CD4-positive, alpha-beta T cell treated with Interleukin-15 for 4 hours (primary cell): Measurements from ENCODE around the gene ARHGAP25.

Experiments used
- DNase-seq: peaks from one replicate; pipeline ENCODE4 v3.0.0-alpha.2; 2020; ENCODE audit warnings: low spot score

Gene ARHGAP25

GRCh38 chr2:68832233-68832869, 97.7 kb downstream of the ARHGAP25 start:
- DNase-seq, result peak; percentile 35

GRCh38 chr2:68833162-68833561, 98.6 kb downstream of the ARHGAP25 start:
- no peak for DNase-seq

- no peak for DNase-seq
These were observed 100.2 kb downstream of the ARHGAP25 start for GRCh38 chr2:68834737-68835376.

GRCh38 chr2:68835621-68836020, 101.0 kb downstream of the ARHGAP25 start:
- DNase-seq, result no peak

- peak; percentile 66 for DNase-seq
These were observed 102.7 kb downstream of the ARHGAP25 start for GRCh38 chr2:68837164-68837860.

- DNase-seq, result no peak
These were observed 103.3 kb downstream of the ARHGAP25 start for GRCh38 chr2:68837861-68838341.

- no peak for DNase-seq
These were observed 104.0 kb downstream of the ARHGAP25 start for GRCh38 chr2:68838641-68839040.

- peak; percentile 40 for DNase-seq
These were observed 104.7 kb downstream of the ARHGAP25 start for GRCh38 chr2:68839260-68839833.

GRCh38 chr2:68845043-68845442, 110.4 kb downstream of the ARHGAP25 start:
- no peak for DNase-seq

- no peak for DNase-seq
These were observed 111.5 kb downstream of the ARHGAP25 start for GRCh38 chr2:68846091-68846490.

- no peak for DNase-seq
These were observed 113.1 kb downstream of the ARHGAP25 start for GRCh38 chr2:68847751-68848150.

- no peak for DNase-seq
These were observed 115.0 kb downstream of the ARHGAP25 start for GRCh38 chr2:68849579-68850030.

- no peak for DNase-seq
These were observed 115.9 kb downstream of the ARHGAP25 start for GRCh38 chr2:68850524-68850923.

GRCh38 chr2:68853035-68853434, 118.4 kb downstream of the ARHGAP25 start:
- DNase-seq, result no peak

- no peak for DNase-seq
These were observed 119.3 kb downstream of the ARHGAP25 start for GRCh38 chr2:68853915-68854314.

- no peak for DNase-seq
These were observed 119.9 kb downstream of the ARHGAP25 start for GRCh38 chr2:68854476-68854875.

GRCh38 chr2:68855550-68855949, 120.9 kb downstream of the ARHGAP25 start:
- DNase-seq, result no peak

- no peak for DNase-seq
These were observed 122.7 kb downstream of the ARHGAP25 start for GRCh38 chr2:68857202-68857845.

- no peak for DNase-seq
These were observed 123.3 kb downstream of the ARHGAP25 start for GRCh38 chr2:68857855-68858456.

- DNase-seq, result no peak
These were observed 125.5 kb downstream of the ARHGAP25 start for GRCh38 chr2:68860111-68860510.

- DNase-seq, result no peak
These were observed 126.7 kb downstream of the ARHGAP25 start for GRCh38 chr2:68861330-68861729.

- DNase-seq, result no peak
These were observed 128.3 kb downstream of the ARHGAP25 start for GRCh38 chr2:68862889-68863288.
